ENCODE data around the gene SETD3.

- TF ChIP-seq CTCF (conservative IDR thresholded peaks at IDR 0.05; ENCODE audit: low read depth in 2 of 2) (no peak), EZH2phosphoT487 (IDR thresholded peaks at IDR 0.05; ENCODE audit: unreplicated experiment) (no peak), POLR2AphosphoS5 (IDR thresholded peaks at IDR 0.05; ENCODE audit: low read depth) (no peak), REST (IDR thresholded peaks at IDR 0.05; ENCODE audit: unreplicated experiment) (no peak)
These were observed 95.9 kb downstream of the SETD3 start for GRCh38 chr14:99384450-99385417.
